SH-SY5Y (cell line): ENCODE results near the gene EPB41L4B.

Source experiments
- GATA2 ChIP-seq: IDR thresholded peaks from 2 replicates; pipeline ENCODE4 v1.6.1; 2011; ENCODE audit warnings: mild to moderate bottlenecking, low read depth, low read length
- GATA3 ChIP-seq: IDR thresholded peaks from 2 replicates; pipeline ENCODE4 v1.6.1; 2011; ENCODE audit warnings: low read depth, mild to moderate bottlenecking, low read length, moderate library complexity

DNA sequence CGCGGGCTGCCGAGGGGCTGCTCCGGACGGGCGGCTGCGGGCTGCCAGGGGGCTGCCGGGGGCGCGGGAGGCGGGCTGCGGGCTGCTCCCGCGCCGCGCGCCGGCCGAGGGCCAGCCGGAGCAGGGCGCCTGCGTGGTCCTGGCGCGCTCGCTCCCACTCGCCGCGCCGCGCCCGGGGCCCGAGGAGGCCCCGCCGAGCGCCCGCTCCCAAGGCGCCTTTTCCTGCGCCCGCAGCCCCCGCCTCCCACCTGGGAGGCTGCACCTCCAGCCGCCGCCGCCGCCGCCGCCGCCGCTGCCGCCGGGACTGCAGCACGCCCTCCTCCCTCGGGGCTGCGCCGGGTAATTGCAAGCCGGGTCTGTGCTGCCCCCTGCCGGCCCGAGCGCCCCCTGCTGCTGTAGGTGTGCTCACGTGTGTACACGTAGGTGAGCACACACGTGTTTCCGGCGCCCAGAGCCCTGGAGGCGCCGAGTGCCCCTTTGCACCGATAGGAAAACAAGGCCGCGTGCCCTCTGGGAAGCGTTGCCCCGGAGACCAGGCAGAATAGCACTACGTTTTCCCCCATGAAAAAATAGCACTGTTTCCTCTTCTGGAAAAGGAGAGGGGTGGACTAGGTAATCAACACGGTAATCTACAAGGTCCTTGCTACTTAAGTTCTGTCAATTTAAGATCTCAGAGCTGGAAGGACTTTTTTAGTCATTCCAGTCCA, at the start of gene EPB41L4B:
- TF ChIP-seq GATA3 = no peak
- no peak for TF ChIP-seq GATA2
